H54 (cell line): ENCODE results near the gene CDK4.

Experiments used
- DNase-seq: peaks from one replicate; pipeline ENCODE4 v3.0.0; 2011; ENCODE audit warnings: low spot score, mixed read lengths; ENCODE audit not compliant: insufficient read length
- FAIRE-seq: peaks from 3 replicates; lab custom pipeline; 2011; peaks lifted over from hg19 to GRCh38; lab: Jason Lieb, UNC
- POLR2A ChIP-seq: IDR thresholded peaks from 2 replicates; pipeline ENCODE4 v1.6.1; 2011; ENCODE audit warnings: low read depth, mild to moderate bottlenecking, low read length

Gene CDK4

DNA sequence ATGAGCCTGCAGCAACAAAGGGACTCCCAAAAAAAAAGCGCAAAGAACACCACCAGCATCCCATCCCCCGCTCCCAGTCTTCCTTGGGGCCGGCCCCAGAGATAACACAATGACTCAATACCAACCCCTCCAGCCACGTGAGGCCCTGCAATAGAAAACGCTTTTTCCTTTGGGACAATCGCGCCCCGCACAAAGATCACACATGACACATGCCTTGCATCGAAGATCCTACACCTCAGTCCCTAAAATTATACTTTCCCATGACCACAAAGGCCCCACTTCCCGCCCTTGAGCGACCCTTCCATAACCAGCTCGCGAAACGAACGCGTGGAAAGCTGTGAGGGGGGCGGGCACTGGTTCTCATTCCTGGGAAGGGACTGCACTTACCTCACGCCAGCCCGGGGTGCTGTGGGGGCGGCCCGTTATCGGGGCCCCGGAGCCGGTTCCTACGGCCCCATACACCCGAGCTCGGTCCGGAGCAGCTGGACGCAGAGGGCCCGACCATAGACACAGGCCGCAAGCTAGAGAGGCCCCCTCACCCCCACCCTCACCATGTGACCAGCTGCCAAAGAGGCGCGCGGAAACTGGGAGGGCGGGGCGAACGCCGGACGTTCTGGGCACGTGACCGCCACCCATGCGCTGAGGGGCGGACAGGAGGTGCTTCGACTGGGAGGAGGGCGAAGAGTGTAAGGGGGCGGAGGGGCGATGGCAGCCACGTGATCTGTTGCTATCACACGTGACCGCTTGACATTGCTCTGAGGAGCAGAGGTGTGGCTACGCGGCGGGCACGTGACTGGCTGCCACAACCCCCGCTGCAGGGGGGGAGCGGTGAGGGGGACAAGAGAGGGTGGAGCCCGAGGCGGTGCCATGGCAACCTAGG, at the start of gene CDK4:
Gene CDK4 (minus strand): TSS at position 523 of the 880 bp plus-strand sequence. CDS start 593 bp downstream, outside the sequence.
- peak; percentile 87 for FAIRE-seq
- TF ChIP-seq POLR2A: peak; percentile 44; the same call in 1 of the 2 replicates
- DNase-seq: peak; percentile 98

- FAIRE-seq (no peak), DNase-seq (no peak)
- TF ChIP-seq POLR2A: no peak
Observed at GRCh38 chr12:57800965-57801364, 48.9 kb upstream of the CDK4 start.

DNA sequence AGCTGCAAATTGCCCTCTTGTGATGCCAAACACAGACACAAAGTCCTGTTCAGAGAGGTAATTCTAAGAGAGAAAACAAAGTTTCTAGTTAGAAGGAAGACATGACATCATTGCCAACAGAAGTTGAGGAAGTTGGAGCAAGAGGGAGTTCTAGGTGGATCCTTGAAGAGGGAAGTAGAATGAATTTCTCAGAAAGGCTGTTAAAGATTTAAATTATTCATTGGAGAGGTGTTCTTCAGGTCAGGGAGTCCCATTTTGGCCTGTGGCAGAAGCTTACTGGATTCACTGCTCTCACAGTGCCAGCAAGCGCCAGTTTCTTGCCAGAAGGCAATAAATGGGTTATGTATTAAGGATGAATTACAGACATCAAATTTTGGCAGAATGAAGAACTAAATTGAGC, 45.8 kb upstream of the CDK4 start:
- DNase-seq (no peak), FAIRE-seq (no peak)
- no peak for TF ChIP-seq POLR2A

GRCh38 chr12:57796996-57797395, 44.9 kb upstream of the CDK4 start:
- TF ChIP-seq POLR2A: no peak
- FAIRE-seq: no peak

GRCh38 chr12:57795354-57795753, 43.2 kb upstream of the CDK4 start:
- FAIRE-seq (no peak), DNase-seq (no peak)
- no peak for TF ChIP-seq POLR2A

More at GRCh38 chr12:57796996-57797395, 44.9 kb upstream of the CDK4 start:
- DNase-seq: no peak

DNA sequence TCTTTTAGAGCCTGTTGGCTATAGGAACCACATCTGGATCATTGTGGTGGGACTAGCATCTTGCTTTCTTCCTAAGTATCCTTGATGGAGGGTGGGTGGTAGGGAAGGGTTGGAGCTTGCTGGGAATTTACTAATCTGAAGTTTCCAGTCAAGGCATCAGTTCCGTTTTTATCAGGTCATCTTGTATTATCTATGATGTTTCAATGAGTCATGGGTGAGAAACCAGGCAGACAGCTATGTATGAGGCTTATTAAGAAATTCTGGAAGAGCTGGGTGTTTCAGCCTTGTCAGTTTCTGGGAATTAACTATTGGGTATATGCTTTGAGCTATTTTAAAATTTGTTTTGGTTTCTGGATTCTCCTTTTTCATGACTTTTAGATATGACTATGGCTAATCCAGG, 41.8 kb upstream of the CDK4 start:
- TF ChIP-seq POLR2A: no peak
- FAIRE-seq: peak; percentile 83
- peak; percentile 40 for DNase-seq

DNA sequence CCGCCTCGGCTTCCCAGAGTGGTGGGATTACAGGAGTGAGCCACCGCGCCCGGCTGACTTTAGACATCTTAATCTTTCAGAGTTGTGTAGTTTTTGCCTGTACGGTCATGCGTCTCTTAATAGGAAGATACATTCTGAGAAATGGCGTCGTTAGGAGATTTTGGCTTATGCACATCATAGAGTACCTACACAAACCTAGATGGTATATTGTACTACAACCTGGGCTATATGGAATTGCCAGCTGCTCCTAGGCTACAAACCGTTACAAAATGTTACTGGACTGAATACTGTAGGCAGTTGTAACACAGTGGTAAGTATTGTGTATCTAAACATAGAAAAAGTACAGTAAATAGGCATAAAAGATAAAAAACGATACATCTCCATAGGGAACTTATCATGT, 31.8 kb upstream of the CDK4 start:
- no peak for TF ChIP-seq POLR2A
- FAIRE-seq: no peak
- DNase-seq: no peak

DNA sequence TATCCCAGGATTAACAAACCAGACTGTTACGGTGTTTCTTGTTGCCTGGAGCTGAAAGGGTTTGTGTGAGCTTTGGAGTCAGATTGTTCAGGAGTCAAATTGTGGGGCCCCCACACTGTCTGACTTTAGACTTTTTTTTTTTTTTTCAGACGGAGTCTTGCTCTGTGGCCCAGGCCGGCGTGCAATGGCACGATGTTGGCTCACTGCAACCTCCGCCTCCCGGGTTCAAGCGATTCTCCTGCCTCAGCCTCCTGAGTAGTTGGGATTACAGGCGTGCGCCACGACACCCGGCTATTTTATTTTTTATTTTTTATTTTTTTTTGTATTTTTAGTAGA, 31.3 kb upstream of the CDK4 start:
- FAIRE-seq: no peak
- no peak for DNase-seq
- TF ChIP-seq POLR2A: no peak

DNA sequence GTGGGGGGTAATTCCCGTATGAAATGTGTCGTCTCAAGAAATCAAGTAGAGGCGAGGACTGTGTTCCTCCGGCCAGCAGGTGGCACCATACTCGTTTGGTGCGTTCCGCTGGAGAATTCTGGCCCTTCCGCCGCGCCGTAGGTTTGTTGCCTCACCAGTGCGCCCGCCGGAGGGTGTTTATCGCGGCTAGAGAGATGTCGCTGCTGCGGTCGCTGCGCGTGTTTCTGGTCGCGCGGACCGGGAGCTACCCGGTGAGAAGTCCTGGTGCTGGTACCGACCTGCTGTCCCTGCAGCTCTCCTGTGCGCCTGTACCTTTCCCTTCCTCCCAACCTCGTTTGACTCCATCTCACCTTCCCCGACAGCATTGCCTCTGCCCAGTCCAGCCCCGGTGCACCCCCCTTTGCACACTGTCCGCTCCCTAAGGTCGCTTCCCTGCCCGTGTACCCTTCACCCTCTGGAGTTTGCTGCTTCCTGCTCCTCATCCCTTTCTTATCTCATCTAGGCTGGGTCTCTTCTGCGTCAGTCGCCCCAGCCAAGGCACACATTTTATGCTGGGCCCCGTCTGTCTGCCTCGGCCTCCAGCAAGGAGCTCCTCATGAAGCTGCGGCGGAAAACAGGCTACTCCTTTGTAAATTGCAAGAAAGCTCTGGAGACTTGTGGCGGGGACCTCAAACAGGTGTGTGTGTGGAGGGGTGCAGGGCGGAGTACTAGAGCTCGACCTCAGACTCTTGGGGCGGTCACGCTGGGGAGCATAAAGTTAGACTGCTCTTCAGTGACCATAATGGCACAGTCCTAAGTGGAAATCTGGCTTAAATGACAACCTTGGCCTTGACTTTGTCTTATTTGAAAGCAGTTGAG, 30.7 kb upstream of the CDK4 start, which contains the start of gene TSFM:
Gene TSFM (plus strand): TSS at position 180 of the 858 bp plus-strand sequence. CDS start 15 bp downstream, at position 195.
- DNase-seq: peak; percentile 65
- peak; percentile 70; the same call in 1 of the 2 replicates for TF ChIP-seq POLR2A
- peak; percentile 84 for FAIRE-seq

DNA sequence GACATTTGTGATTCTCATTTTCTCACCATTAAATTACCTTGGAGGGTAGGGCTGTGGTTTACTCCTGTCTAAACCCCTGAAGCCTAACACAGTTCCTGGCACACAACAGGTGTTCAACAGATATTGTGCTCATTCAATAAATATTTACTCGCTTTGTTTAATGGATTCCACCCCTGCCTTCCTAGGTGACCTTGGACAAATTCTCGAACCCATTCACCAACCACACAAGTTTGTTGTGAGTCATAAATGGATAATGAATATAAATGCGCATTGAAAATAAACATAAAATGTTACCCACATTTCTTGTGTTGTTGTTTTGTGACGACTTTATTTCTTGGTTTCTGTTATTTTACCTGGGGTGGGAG, 30.1 kb upstream of the CDK4 start:
- DNase-seq (no peak), FAIRE-seq (no peak)
- no peak for TF ChIP-seq POLR2A

DNA sequence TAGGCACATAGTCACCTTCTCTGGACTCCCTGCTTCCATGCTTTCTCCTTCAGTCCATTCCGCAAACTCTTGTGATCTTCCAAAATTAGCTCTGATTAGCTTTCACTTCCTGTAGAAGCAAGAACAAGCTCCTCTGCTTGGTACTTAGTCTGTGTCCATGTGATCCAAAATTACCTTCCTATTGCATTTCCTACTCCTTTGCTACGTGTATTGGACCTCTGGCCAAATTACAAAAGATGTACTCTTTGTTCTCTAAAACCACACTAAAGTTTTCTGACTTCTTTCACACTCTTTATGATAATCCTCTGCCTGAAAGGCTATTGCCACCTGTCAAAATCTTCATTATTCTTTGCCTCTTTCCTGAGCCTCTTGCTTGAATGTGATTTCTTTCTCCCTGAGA, 29.7 kb upstream of the CDK4 start:
- DNase-seq (no peak), FAIRE-seq (no peak)
- no peak for TF ChIP-seq POLR2A

GRCh38 chr12:57781244-57781643, 29.1 kb upstream of the CDK4 start:
- no peak for TF ChIP-seq POLR2A
- no peak for DNase-seq
- no peak for FAIRE-seq

- no peak for DNase-seq
- TF ChIP-seq POLR2A: no peak
- no peak for FAIRE-seq
Observed at GRCh38 chr12:57780284-57780897, 28.3 kb upstream of the CDK4 start.

- TF ChIP-seq POLR2A: no peak
- DNase-seq (no peak), FAIRE-seq (no peak)
Observed at GRCh38 chr12:57779736-57780135, 27.6 kb upstream of the CDK4 start.
